ENCODE data around the gene RSPO3.

RSPO3 gene

DNA sequence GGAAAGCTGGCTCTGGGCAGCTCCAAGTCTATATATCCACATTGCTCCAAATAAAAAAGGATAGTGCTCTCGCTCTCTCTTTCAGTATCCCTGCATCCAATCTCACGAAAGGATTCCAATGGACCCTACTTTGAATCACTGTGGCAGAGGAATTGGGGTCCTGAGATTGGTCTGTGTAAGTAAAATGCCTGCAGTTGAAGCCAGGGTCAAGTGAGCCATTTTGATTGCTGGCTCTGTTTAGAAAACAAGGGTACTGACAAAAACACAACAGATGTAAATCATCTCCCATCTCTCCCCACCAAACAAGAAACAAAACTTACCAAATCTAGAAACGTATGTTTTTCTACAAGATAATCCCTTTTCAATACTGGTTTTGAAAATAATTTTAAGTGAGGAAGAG lies 45.6 kb downstream of the RSPO3 start:
- DNase-seq, result no peak

GRCh38 chr6:127164565-127164964 lies 46.1 kb downstream of the RSPO3 start:
- DNase-seq, result no peak

GRCh38 chr6:127173156-127173940 lies 54.9 kb downstream of the RSPO3 start:
- no peak for DNase-seq

DNA sequence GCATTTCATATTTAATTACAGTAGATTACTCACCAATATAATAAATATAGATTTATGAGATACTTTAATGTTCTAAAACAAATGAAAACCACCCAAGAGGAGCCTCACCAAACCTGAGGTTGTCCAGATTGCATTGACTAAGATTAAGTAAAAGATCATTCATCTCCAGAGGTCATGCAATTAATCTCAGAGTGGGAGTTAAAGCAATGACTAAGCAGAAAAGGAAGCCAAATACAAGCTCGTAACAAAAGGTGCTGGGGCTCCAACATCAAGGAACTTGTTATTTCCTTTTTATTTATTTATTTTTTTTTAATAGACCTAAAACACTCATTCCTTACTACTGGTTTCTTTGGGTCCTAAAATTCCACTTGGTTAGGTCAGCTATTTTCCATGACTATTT lies 57.7 kb downstream of the RSPO3 start:
- no peak for DNase-seq

- no peak for DNase-seq
Observed at GRCh38 chr6:127177030-127177922, 58.8 kb downstream of the RSPO3 start.

DNA sequence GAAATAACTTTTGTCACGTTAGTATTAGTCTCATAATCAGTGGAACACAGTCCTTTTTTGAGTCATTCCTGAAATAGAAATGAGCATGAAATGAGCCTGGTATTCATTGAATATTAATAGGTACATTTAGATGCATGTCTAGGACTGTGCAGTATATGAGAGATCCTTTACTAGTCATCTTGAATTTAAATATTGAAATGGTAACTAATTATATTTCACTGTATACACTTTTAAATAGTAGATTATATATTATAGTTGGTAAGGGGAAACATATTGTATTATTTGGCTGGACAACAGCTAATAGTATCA lies 59.4 kb downstream of the RSPO3 start:
- DNase-seq, result no peak

- DNase-seq, result no peak
Observed at GRCh38 chr6:127178746-127179145, 60.3 kb downstream of the RSPO3 start.

GRCh38 chr6:127180426-127180825 lies 62.0 kb downstream of the RSPO3 start:
- no peak for DNase-seq

DNA sequence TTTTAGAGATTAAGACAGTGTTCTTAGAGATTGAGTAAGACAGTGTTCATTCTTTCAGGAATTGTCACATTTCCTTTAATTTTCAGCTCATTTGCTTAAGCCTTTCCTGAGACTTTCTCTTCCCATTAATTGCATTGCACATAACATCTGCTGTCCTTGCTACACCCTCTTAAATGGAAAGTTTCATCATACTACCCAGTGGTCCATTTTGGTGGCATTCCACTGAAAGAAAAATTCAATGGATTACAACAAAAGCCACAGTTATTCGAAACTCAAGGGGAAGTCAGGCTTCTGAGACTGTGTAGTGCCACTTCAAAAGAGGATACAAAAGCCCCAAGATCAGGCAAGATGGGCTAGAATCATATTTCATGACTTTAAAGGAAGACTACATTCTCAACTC lies 64.0 kb downstream of the RSPO3 start:
- DNase-seq, result no peak

DNA sequence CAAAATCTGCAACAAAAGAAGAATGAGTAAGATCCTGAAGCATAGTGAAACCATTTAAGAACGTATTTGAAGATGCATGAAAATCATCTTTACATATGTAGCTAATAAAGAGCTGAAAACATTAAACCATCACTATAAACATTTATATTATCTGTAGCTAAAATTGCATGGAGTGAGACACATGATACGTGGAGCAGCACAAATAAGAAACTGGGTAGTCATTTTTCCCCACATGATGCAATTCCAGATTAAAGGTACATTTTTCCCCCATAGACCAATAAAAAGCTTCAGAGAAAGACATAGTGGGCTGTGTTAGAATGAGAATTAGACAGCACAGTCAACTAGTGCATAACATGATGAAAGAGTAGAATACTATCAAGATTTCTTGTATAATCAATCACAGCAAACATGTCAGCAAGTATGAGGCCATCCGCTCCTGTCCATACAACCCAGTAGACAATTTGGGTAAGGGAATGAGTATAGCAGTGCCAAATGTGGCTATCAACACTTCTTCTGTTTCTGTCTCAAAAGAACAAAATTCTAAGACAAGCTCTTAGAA lies 67.0 kb downstream of the RSPO3 start:
- DNase-seq, result no peak

DNA sequence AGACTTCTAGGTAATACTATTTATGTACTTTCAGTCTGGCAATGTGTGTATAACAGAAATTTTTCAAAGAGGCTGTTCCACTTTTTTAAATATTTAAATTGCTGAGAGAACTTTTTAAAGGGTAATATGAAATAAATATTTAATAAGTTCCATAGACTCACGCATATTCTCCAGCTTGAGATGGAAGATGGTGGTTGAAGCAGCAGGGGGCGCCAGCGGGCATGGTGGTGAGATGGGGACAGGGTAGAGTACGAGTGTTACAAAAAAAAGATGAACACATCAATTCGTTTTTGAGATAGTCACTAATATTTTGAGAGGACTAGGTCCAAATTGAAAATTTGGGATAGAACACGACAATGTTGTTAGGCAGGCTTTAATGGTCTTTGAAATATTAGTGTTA lies 68.4 kb downstream of the RSPO3 start:
- peak; percentile 3 for DNase-seq

- DNase-seq, result no peak
Observed at GRCh38 chr6:127188744-127189143, 70.3 kb downstream of the RSPO3 start.

DNA sequence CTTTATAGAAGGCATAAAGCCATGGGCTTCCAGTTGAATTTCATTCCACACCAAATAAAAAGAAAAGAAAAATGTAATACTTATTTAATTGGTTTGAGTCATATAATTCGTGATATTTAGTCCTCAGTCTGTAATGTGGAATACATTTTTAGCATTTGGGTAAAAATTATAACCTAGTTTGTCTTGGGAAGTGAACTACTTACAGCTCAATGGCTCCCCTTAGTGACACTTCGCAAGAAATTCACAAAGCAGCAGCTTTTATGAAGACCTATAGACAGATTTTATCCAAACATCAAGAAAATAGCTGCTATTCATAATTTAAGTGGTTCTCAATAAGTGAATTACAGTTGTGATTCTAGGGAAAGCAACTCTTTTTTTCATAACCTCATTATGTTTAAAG lies 72.1 kb downstream of the RSPO3 start:
- DNase-seq, result no peak

- no peak for DNase-seq
Observed at GRCh38 chr6:127191716-127192115, 73.2 kb downstream of the RSPO3 start.

- DNase-seq, result no peak
Observed at GRCh38 chr6:127192911-127193541, 74.6 kb downstream of the RSPO3 start.

- no peak for DNase-seq
Observed at GRCh38 chr6:127195833-127196232, 77.4 kb downstream of the RSPO3 start.

DNA sequence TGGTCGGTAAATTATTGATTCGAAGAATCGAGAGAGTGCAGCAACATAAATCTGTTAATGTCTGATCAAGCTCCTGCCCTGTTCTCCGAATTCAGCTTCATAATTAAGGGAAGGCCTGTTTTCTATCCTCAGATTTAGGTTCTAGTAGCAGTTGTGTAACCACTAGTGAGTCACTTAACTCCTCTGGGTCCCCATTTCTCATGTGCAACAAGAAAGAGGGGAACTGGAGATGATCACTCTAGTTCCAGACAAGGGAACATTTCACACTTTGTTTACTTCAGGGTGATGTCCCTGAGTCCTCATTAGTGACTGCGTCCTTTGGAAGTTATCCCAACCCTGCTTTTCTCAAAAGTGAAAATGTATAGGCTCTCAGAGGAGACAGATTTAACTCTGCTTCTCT lies 80.1 kb downstream of the RSPO3 start:
- no peak for DNase-seq

- DNase-seq, result no peak
Observed at GRCh38 chr6:127199470-127199869, 81.0 kb downstream of the RSPO3 start.

GRCh38 chr6:127200114-127200513 lies 81.6 kb downstream of the RSPO3 start:
- DNase-seq, result no peak

DNA sequence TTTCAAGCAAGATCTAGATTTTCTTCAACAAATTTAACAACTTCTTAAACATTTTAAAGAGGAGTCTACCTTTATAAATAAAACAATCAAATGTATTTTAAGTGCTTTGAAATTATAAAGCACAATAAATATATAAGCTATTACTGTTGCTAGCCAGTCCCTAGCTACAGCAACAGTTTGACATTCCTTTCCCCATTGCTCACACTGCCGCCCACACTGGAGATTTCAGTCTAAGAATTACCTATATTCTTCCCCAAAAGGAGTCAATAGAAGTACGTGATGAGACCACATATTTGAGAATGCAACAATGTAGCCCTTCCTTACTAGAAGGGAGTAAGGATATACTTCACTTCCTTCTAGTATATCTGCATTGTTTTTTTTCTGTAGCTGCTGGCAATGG lies 82.8 kb downstream of the RSPO3 start:
- no peak for DNase-seq

DNA sequence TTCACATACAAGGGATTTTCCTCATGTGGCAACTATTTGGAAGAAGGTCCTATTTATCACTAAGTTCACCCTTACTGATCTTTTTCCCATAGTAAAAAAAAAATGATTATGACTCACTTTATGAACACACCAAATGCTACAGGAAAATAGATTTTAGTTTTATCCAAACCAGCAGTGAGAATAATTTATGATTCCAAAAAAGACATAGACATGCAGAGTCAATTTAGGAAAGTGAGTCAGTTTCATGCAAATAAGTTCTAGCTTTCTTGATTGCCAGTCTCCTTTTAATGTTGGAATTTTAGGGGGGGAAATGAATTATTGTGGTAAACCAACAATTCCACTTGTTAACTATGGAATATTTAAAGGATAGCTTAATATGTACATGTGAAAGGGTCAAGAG lies 84.2 kb downstream of the RSPO3 start:
- DNase-seq, result no peak

- no peak for DNase-seq
Observed at GRCh38 chr6:127204281-127204680, 85.8 kb downstream of the RSPO3 start.

GRCh38 chr6:127205036-127205435 lies 86.6 kb downstream of the RSPO3 start:
- no peak for DNase-seq
